Effector memory CD4-positive, alpha-beta T cell (primary cell): ENCODE measurements around the gene SEPTIN11.

Source experiments
- DNase-seq, 3 donors: peaks; one replicate each; pipeline ENCODE4 v3.0.0-alpha.2; 2020
- H3K27ac ChIP-seq: 2 replicates; pipeline ENCODE4 v1.7.0; 2013; ENCODE audit warnings: mild to moderate bottlenecking, low read length, moderate library complexity; ENCODE audit not compliant: insufficient read depth, poor library complexity, severe bottlenecking
- H3K27me3 ChIP-seq: replicated peaks from 2 replicates; pipeline ENCODE4 v1.7.0; 2013; ENCODE audit warnings: mild to moderate bottlenecking, low read length; ENCODE audit not compliant: insufficient read depth, control insufficient read depth, poor library complexity, severe bottlenecking
- H3K36me3 ChIP-seq: 2 replicates; pipeline ENCODE4 v1.7.0; 2013; ENCODE audit warnings: mild to moderate bottlenecking, low read length, moderate library complexity; ENCODE audit not compliant: control insufficient read depth, insufficient read depth
- H3K4me1 ChIP-seq: 2 replicates; pipeline ENCODE4 v1.7.0; 2013; ENCODE audit warnings: low read length, mild to moderate bottlenecking; ENCODE audit not compliant: control insufficient read depth, insufficient read depth, poor library complexity, severe bottlenecking
- H3K4me3 ChIP-seq: 2 replicates; pipeline ENCODE4 v1.7.0; 2013; ENCODE audit warnings: low read length, low read depth, mild to moderate bottlenecking; ENCODE audit not compliant: insufficient read depth, poor library complexity, severe bottlenecking
- H3K9me3 ChIP-seq: 2 replicates; pipeline ENCODE4 v1.7.0; 2013; ENCODE audit warnings: mild to moderate bottlenecking, low read length, moderate library complexity; ENCODE audit not compliant: control insufficient read depth

The SEPTIN11 gene

DNA sequence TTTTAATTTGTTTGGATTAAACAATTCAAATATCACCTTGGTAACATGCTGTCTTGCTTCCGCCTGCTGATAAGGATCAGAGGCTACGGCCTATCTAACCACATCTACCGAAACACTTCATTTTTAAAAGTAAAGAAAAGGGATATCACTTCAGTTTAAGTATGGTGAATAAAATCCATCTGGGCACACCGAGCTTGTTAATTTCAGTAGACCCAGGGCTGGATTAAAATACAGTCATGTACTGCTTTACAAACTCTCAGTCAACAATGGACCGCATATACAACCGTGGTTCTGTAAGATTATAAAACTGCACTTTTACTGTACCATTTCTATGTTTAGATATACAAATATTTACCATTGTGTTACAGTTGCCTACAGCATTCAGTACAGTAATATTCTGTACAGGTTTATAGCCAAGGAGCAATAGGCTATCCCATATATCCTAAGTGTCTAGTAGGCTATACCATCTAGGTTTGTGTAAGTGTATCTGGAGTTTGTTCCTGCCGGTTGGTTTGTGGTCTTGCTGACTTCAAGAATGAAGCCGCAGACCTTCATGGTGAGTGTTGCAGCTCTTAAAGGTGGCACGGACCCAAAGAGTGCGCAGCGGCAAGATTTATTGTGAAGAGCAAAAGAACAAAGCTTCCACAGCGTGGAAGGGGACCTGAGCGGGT, 40.0 kb downstream of the SEPTIN11 start:
- Histone ChIP-seq H3K36me3 (no peaks in the 10 kb centered on the region), H3K9me3 (no peaks in the 10 kb centered on the region), H3K27ac (peak overlapping the region; percentile 51), H3K4me1 (peaks cover 53% of the 10 kb centered on the region), H3K27me3 (no peaks in the 10 kb centered on the region), H3K4me3 (peak overlapping the region; percentile 24)
- DNase-seq: peak; percentile 50 to 66 (median 63)

DNA sequence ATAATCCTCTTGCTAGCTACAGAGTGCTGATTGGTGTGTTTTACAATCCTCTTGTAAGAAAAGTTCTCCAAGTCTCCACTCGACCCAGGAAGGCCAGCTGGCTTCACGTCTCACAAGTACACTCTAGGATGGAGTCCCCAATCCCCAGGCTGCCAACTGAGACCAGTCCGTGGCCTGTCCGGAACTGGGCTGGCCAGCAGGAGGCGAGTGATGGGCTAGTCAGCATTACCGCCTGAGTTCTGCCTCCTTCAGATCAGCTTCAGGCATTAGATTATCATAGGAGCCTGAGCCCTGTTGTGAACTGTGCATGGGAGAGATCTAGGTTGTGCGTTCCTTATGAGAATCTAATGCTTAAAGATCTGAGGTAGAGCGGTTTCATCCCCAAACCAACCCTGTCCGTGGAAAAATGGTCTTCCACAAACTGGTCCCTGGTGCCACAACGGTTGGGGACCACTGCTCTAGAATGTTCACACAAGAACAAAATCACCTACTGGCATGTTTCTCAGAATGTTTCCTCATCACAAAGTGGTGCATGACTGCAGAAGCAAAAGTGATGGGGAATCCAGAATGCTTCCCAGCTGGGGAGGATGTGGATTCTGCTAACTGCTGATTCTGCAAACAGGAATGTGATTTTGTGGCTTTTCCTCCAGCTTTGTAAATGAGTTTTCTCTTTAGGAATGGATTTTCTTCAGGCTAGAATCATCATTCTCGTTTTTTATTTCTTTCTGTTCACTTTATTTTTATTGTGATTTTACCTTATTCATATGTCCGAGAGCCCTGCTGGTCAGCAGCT, 40.9 kb downstream of the SEPTIN11 start:
- H3K36me3 ChIP-seq: no peaks in the 10 kb centered on the region
- H3K27me3 ChIP-seq: no peaks in the 10 kb centered on the region
- peak overlapping the region; percentile 51 for H3K27ac ChIP-seq
- no peak for DNase-seq
- no peak overlapping the region for H3K4me3 ChIP-seq
- no peaks in the 10 kb centered on the region for H3K9me3 ChIP-seq
- H3K4me1 ChIP-seq: peaks cover 52% of the 10 kb centered on the region

DNA sequence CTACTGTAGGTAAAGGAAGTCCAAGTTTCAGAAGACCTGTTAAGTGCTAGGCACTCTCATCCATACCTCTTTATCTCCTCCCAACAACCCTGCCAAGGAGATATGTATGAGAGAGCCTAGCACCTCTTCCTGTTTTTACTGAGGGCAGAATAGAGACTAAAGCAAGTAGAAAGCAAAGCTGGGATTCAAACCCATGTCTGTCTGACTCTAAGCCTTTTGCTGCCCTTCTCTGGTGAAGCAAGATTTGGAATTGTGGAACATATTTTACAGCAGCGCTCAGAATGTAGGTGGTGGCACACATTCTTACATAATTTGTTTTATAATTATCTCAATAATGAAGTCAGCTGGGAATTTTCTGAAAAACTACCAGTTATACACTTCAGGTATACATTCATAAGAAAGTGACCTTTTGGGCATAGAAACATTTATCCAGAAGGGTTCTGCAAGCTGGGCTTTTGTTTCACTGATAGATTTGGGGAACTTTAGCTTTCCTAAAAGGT, 41.7 kb downstream of the SEPTIN11 start:
- Histone ChIP-seq H3K27ac (no peak overlapping the region), H3K36me3 (no peaks in the 10 kb centered on the region), H3K4me1 (peaks cover 52% of the 10 kb centered on the region), H3K4me3 (no peak overlapping the region), H3K9me3 (no peaks in the 10 kb centered on the region), H3K27me3 (no peaks in the 10 kb centered on the region)
- DNase-seq: no peak

DNA sequence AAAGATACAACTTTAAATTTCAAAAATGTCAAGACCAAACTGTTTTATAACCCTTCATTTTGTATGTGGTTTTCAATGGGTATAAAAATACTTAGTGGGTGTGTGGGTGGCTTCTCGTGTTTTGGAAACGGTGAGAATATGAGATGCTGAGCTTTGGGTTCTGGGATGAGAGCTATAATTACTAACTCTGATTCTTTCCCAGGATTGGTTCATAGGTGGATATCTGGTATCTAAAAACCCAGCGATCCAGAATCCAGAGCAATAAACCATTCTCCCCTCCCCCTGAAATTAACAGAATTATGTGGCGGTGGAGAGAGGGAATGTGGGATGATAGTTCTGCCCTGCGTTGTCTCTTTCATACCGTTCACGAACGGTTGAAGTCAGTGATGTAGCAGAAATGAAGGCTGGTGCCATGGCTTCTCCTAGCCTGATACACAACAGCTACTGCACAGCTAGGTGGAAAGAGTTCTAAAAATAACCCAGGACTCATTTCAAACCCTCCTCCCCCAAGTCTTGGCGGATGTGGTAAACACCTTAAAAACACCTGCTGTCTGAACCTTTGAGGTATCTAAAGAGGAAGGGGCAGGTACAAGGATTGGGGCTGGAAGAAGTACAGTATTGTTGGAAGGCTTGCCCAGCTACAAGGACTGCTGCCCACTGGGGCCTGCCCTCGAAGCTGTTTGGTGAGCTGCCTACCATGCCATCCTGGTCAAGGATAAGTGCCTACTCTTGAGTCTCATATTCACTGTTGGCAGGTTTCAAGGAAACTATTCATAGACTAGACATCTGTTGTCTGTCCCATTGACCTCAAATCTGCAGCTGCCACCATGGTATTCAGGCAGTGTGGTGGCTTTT, 44.5 kb downstream of the SEPTIN11 start:
- Histone ChIP-seq H3K4me1 (peaks cover 36% of the 10 kb centered on the region), H3K4me3 (peak overlapping the region; percentile 31), H3K36me3 (peaks cover 9% of the 10 kb centered on the region), H3K27ac (peak overlapping the region; percentile 57), H3K27me3 (no peaks in the 10 kb centered on the region), H3K9me3 (no peaks in the 10 kb centered on the region)
- peak; percentile 34 to 53 (median 50) for DNase-seq

DNA sequence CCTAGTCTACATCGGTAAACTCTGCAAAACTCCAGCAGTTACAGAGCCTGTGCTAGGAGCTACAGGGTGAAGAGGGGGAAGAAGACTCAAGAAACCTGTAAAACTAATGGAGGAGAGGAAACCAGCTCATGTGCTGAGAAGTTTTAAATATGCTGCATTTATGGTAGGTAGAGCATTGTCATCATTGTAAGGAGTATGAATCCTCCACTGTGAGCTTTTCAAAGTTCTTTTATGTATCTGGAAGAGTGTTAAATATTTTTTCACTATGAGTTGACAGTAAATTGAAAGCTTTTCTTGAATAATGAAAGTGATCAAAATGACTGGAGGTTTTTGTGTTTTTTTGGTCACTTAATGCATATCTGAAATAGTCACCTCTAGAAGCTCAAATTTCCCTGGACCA, 46.2 kb downstream of the SEPTIN11 start:
- no peaks in the 10 kb centered on the region for H3K27me3 ChIP-seq
- DNase-seq: no peak
- H3K9me3 ChIP-seq: no peaks in the 10 kb centered on the region
- peaks cover 9% of the 10 kb centered on the region for H3K36me3 ChIP-seq
- H3K4me1 ChIP-seq: peaks cover 29% of the 10 kb centered on the region
- H3K27ac ChIP-seq: no peak overlapping the region
- no peak overlapping the region for H3K4me3 ChIP-seq

DNA sequence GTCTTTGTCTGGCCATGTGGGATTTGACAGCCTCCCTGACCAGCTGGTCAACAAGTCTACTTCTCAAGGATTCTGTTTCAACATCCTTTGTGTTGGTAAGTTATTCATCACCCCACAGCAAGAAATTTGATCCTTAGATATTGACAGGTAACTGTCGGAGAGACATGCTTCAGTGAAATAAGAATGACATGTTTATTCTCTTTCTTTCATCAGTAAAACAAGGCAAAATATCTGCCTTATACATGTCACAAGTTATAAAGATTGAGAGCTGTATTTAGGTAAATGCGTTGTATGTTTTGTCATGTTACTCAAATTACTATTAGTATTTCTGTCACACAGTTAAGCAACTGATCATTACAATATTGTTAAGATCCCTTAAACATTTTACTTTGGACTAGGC, 46.9 kb downstream of the SEPTIN11 start:
- Histone ChIP-seq H3K4me3 (no peak overlapping the region), H3K9me3 (no peaks in the 10 kb centered on the region), H3K27ac (no peak overlapping the region), H3K4me1 (peaks cover 24% of the 10 kb centered on the region), H3K36me3 (peaks cover 9% of the 10 kb centered on the region), H3K27me3 (no peaks in the 10 kb centered on the region)
- DNase-seq: no peak

DNA sequence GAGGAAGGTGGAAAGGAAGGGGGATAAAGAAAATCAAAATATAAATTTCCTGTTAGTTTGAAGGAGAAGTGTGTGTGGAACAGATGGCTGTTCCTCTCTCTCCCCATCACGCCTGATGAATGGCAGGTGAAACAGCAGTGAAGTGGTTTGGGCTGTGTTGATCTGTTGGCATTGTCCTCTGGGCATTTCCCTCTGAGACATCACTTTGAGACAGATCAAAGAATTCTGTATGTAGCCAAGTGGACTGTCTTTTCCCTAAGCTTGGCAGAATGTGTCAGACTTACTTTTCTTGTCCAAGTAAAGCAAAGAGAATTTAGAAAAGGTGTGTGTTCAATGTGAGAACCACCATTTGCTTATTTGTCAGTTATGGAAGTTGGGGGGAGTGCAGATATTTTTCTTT, 47.5 kb downstream of the SEPTIN11 start:
- Histone ChIP-seq H3K4me1 (peaks cover 24% of the 10 kb centered on the region), H3K27me3 (no peaks in the 10 kb centered on the region), H3K27ac (no peak overlapping the region), H3K9me3 (no peaks in the 10 kb centered on the region), H3K36me3 (peaks cover 9% of the 10 kb centered on the region), H3K4me3 (no peak overlapping the region)
- DNase-seq: no peak

DNA sequence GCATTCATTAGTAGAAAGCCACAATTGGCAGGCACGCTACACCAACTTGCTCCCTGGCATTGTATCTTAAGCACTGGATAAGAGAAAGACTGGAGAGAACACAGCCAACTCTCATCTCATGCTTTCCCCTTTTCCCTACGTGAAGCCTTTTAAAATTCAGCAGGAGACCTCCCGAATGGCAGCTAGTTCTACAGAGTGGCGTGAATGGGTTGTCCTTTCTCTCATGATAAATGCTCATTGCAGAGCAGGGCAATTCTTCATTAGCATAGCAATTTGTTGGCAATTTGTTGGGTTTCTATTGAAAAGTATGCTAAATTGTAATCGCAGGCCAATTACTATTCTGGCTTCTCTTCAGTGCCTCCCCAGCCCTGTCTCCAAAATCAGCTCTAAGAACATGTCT, 48.0 kb downstream of the SEPTIN11 start:
- no peak overlapping the region for H3K27ac ChIP-seq
- no peaks in the 10 kb centered on the region for H3K9me3 ChIP-seq
- H3K27me3 ChIP-seq: no peaks in the 10 kb centered on the region
- no peak overlapping the region for H3K4me3 ChIP-seq
- DNase-seq: no peak
- H3K4me1 ChIP-seq: peaks cover 21% of the 10 kb centered on the region
- H3K36me3 ChIP-seq: peaks cover 9% of the 10 kb centered on the region

DNA sequence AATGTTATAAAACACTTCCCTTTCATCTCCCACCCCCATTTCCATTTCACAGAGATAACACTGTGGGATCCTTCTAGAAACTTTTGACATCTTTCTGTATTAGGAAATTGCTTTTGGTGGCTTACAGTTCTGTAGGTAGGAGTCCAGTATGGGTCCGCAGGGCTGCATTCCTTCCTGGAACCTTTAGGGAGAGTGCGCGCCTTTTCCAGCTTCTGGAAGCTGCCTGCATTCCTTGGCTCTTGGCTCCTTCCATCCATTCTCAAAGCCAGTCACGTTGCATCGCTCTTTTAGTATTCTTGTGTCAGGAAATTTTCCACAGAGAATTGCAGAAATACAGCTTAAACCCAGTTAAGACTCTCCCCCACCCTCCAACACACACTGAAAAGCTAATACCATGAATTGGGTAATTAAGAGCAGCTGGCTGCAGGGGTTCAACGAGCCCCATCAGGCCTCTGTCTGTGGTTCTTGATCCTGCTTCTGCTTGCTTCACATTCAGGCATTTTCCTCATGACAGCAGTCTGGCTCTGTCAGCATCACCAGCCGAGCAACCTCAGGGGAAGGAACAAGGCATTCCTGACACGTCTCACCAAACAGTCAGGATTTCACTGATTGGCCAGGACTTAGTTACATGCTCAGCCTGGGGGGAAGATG, 48.8 kb downstream of the SEPTIN11 start:
- peaks cover 13% of the 10 kb centered on the region for H3K4me1 ChIP-seq

More for the DNA sequence above, 48.8 kb downstream of the SEPTIN11 start:
- Histone ChIP-seq H3K36me3 (peaks cover 9% of the 10 kb centered on the region), H3K27me3 (no peaks in the 10 kb centered on the region), H3K4me3 (no peak overlapping the region), H3K27ac (no peak overlapping the region), H3K9me3 (no peaks in the 10 kb centered on the region)
- DNase-seq: no peak
